ENCODE measurements around the gene CDCA4. TPM values are rescaled to one million over a fixed set of nuclear protein-coding genes. Genes with fewer than 3 reads are reported as not detected.

CDCA4 gene
- total and polyA plus RNA-seq, 2 donors (not counting 3 experiments of a cell fraction or from before 2014, with no cell fraction given) = 29.9 to 44.5 TPM

DNA sequence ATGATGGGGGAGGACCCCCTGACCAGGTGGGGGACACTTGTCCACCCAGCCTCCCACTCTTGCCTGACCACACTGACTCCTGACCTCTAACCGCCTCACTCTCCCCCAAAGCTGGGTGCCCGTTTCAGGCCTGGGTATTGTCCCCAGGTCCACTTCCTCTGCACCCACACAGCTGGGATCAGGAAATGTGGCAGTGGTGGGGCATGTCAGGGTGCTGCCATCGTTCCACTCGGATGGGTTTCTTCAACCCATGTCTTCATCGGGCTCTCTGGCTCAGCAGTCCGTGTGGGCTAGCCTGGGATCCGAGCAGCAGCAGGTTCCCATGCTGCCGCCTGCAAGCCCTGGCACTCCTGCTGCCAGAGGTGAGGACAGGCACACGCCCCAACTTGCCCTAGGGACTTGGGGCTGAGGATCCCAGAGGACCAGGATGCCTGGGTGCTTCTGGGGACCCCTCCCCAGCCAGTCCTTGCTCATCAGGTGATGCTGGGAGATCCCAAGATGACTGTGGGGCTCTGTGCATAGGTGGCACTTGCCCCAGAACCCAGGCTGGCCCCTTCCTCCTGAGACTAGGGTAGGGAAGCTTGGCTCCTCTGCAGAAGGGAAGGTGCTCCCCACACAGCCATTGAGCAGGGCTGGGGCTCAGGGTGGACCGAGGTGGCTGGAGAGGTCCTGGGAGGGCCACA is 38.2 kb downstream of the CDCA4 start:
- H3K27ac ChIP-seq (ENCODE audit: insufficient read depth, low read depth, low read length) = no peak overlapping the region
- H3K27me3 ChIP-seq (ENCODE audit: control insufficient read depth in 2 of 2, insufficient read depth in 2 of 2, low read length in 2 of 2) = no peaks in the 10 kb centered on the region
- H3K4me3 ChIP-seq (replicated peaks in 1 of 3; ENCODE audit: insufficient read depth in 1 of 3, low read depth in 1 of 3, low read length in 3 of 3) = no peak overlapping the region
- no peak overlapping the region for H3K4me2 ChIP-seq (ENCODE audit: insufficient read depth, low read length)
- dilution Hi-C loops (cut with MboI; ENCODE audit: extremely low pct_ligation_motif_present, low sequenced_read_pairs) = no loop called here
- no peaks in the 10 kb centered on the region for H3K36me3 ChIP-seq (ENCODE audit: control insufficient read depth in 2 of 2, extremely low read depth in 1 of 2, insufficient read depth in 2 of 2, low read length in 2 of 2)
- DNase-seq (ENCODE audit: low read depth, low spot score) (no peak), FAIRE-seq (no peak)
- H2AFZ ChIP-seq (ENCODE audit: low read depth, low read length) = no peak overlapping the region
- H3K9me1 ChIP-seq (replicated peaks; ENCODE audit: control insufficient read depth, extremely low read depth, insufficient read depth, low read length) = no peaks in the 10 kb centered on the region
- intact Hi-C loops (cut with micrococcal nuclease) = no loop called here
- no peaks in the 10 kb centered on the region for H3K9me3 ChIP-seq (replicated peaks; ENCODE audit: control insufficient read depth, insufficient read depth, low read length)
- peaks cover 10% of the 10 kb centered on the region for H3K4me1 ChIP-seq (ENCODE audit: control insufficient read depth, extremely low read depth, insufficient read depth, low read length)
- H4K20me1 ChIP-seq (replicated peaks; ENCODE audit: control insufficient read depth, extremely low read depth, insufficient read depth, low read length) = no peaks in the 10 kb centered on the region
- no TSS peak for BruUV-seq (replicated peaks)
- no peaks in the 10 kb centered on the region for H3K79me2 ChIP-seq (ENCODE audit: control insufficient read depth, insufficient read depth, low read length)
- TF ChIP-seq MYC (IDR thresholded peaks at IDR 0.05; ENCODE audit: low read depth, low read length) (no peak), POLR2A (IDR thresholded peaks at IDR 0.05; ENCODE audit: low read depth, low read length) (no peak), EZH2 (IDR thresholded peaks at IDR 0.05; ENCODE audit: borderline replicate concordance, low read depth, low read length, severe bottlenecking) (no peak), FOS (IDR thresholded peaks at IDR 0.05; ENCODE audit: borderline replicate concordance, insufficient read depth, low read length) (no peak), POLR2AphosphoS5 (IDR thresholded peaks at IDR 0.05; ENCODE audit: insufficient read depth, low read depth, low read length) (no peak), JUN (IDR thresholded peaks at IDR 0.05; ENCODE audit: borderline replicate concordance, insufficient read depth, insufficient read length, low read depth) (no peak), GATA2 (IDR thresholded peaks at IDR 0.05; ENCODE audit: insufficient read depth, insufficient read length, low read depth, low read length) (no peak)
- TF ChIP-seq, protein P1, sequence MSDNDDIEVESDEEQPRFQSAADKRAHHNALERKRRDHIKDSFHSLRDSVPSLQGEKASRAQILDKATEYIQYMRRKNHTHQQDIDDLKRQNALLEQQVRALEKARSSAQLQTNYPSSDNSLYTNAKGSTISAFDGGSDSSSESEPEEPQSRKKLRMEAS (IDR thresholded peaks at IDR 0.05; ENCODE audit: insufficient read depth, insufficient read length) = no peak
- TF ChIP-seq, protein P2, sequence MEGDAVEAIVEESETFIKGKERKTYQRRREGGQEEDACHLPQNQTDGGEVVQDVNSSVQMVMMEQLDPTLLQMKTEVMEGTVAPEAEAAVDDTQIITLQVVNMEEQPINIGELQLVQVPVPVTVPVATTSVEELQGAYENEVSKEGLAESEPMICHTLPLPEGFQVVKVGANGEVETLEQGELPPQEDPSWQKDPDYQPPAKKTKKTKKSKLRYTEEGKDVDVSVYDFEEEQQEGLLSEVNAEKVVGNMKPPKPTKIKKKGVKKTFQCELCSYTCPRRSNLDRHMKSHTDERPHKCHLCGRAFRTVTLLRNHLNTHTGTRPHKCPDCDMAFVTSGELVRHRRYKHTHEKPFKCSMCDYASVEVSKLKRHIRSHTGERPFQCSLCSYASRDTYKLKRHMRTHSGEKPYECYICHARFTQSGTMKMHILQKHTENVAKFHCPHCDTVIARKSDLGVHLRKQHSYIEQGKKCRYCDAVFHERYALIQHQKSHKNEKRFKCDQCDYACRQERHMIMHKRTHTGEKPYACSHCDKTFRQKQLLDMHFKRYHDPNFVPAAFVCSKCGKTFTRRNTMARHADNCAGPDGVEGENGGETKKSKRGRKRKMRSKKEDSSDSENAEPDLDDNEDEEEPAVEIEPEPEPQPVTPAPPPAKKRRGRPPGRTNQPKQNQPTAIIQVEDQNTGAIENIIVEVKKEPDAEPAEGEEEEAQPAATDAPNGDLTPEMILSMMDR (IDR thresholded peaks at IDR 0.05; ENCODE audit: extremely low read depth in 1 of 2, insufficient read depth in 1 of 2, low read depth in 1 of 2, low read length in 2 of 2) = no peak
- CTCF ChIA-PET = interaction anchor here (1.7 kb wide), 1 partner anchor 63 kb away, joined by 7 read pairs; no protein-coding TSS in a partner anchor
- H3K9ac ChIP-seq (replicated peaks; ENCODE audit: extremely low read depth, insufficient read depth, low read length) = no peak overlapping the region
- POLR2A ChIA-PET = no interaction called here
